ENCODE data around the gene HIVEP3.

- no peak for TF ChIP-seq POLR2AphosphoS5 (IDR thresholded peaks at IDR 0.05; ENCODE audit: low read depth, low read length)
- TF ChIP-seq POLR2A (IDR thresholded peaks at IDR 0.05; ENCODE audit: low read depth, low read length), result no peak
Observed at GRCh38 chr1:41704196-41704595, 214.5 kb downstream of the HIVEP3 start.

All from GM12891 (cell line).